ENCODE results near the gene ADGRD1. TPM values are rescaled to one million over a fixed set of nuclear protein-coding genes. Genes with fewer than 3 reads are reported as not detected.
A peak's percentile ranks its signal among the peaks of the same experiment; 100 is the strongest.
"Not testable (repeated sequence)": the region's sequence is repeated elsewhere in the genome, so short reads cannot be mapped to it uniquely, and the experiment has no call there.

The ADGRD1 gene
- total RNA-seq, 1 donor from 2014 or later: 1.9 TPM

- DNase-seq: no peak
These were observed 33.6 kb downstream of the ADGRD1 start for GRCh38 chr12:130987151-130987931.

GRCh38 chr12:130988261-130988660 is 34.6 kb downstream of the ADGRD1 start:
- no peak for DNase-seq

- DNase-seq: no peak
These were observed 35.0 kb downstream of the ADGRD1 start for GRCh38 chr12:130988751-130989150.

GRCh38 chr12:130989391-130989790 is 35.7 kb downstream of the ADGRD1 start:
- DNase-seq: no peak

GRCh38 chr12:130990034-130990433 is 36.3 kb downstream of the ADGRD1 start:
- DNase-seq: no peak

- no peak for DNase-seq
These were observed 38.7 kb downstream of the ADGRD1 start for GRCh38 chr12:130992448-130992847.

GRCh38 chr12:130992979-130993538 is 39.4 kb downstream of the ADGRD1 start:
- no peak for DNase-seq

GRCh38 chr12:130993759-130994670 is 40.3 kb downstream of the ADGRD1 start:
- no peak for DNase-seq

GRCh38 chr12:130994821-130995375 is 41.2 kb downstream of the ADGRD1 start:
- no peak for DNase-seq

- DNase-seq: not testable (repeated sequence)
These were observed 41.8 kb downstream of the ADGRD1 start for GRCh38 chr12:130995386-130995969.

GRCh38 chr12:130998136-130998535 is 44.4 kb downstream of the ADGRD1 start:
- no peak for DNase-seq

- no peak for DNase-seq
These were observed 46.3 kb downstream of the ADGRD1 start for GRCh38 chr12:131000000-131000486.

GRCh38 chr12:131001493-131001892 is 47.8 kb downstream of the ADGRD1 start:
- no peak for DNase-seq

GRCh38 chr12:131002216-131002631 is 48.5 kb downstream of the ADGRD1 start:
- peak; percentile 44 for DNase-seq

- no peak for DNase-seq
These were observed 49.5 kb downstream of the ADGRD1 start for GRCh38 chr12:131003036-131003715.

GRCh38 chr12:131003716-131004045 is 50.0 kb downstream of the ADGRD1 start:
- DNase-seq: no peak

GRCh38 chr12:131004166-131004565 is 50.5 kb downstream of the ADGRD1 start:
- no peak for DNase-seq

GRCh38 chr12:131005161-131006035 is 51.7 kb downstream of the ADGRD1 start:
- DNase-seq: no peak

- DNase-seq: no peak
These were observed 52.5 kb downstream of the ADGRD1 start for GRCh38 chr12:131006036-131006735.
